Caco-2 (cell line): ENCODE data around the gene SCRN1. TPM values are rescaled to one million over a fixed set of nuclear protein-coding genes. Genes with fewer than 3 reads are reported as not detected.

Experiments used
- BruUV-seq: library from RNA; stranded (reverse); fragments of 400-500 nt; replicated peaks from 2 replicates; lab custom pipeline; 2021; lab: Mats Ljungman, UMichigan
- CTCF ChIA-PET: fragments of 300-600 bp; sonication (Branson Sonifier 250); formaldehyde crosslinking; loops from one replicate; lab custom pipeline; 2022; ENCODE audit warnings: antibody characterized with exemption; lab: Charles Lee
- POLR2A ChIA-PET: fragments of 300-600 bp; sonication (Branson Sonifier 250); formaldehyde crosslinking; loops from one replicate; lab custom pipeline; 2022; ENCODE audit warnings: antibody characterized with exemption; lab: Charles Lee
- DNase-seq, 2 experiments: peaks; one replicate each; pipeline versions ENCODE4 v3.0.0 to v3.0.0-alpha.2; 2020 to 2022
- H3K27me3 ChIP-seq: replicated peaks from 2 replicates; pipeline ENCODE4 v1.6.0; 2011; ENCODE audit warnings: low read length; ENCODE audit not compliant: control insufficient read depth, insufficient read depth
- H3K36me3 ChIP-seq: 2 replicates; pipeline ENCODE4 v1.5.1; 2011; ENCODE audit warnings: low read length; ENCODE audit not compliant: control insufficient read depth, insufficient read depth
- H3K4me1 ChIP-seq: fragments of 250-450 bp; sonication (Bioruptor Pico); 2 replicates; pipeline ENCODE4 v1.5.1; 2020; ENCODE audit warnings: mild to moderate bottlenecking
- H3K4me3 ChIP-seq: 2 replicates; pipeline ENCODE4 v1.5.1; 2011; ENCODE audit warnings: low read depth, mild to moderate bottlenecking, control low read depth, low read length
- H3K9me3 ChIP-seq: fragments of 250-450 bp; sonication (Bioruptor Pico); 2 replicates; pipeline ENCODE4 v1.5.1; 2020; ENCODE audit warnings: mild to moderate bottlenecking, moderate library complexity
- H3K27ac Mint-ChIP-seq: one replicate; pipeline ENCODE4 v1.8.0; 2022; ENCODE audit warnings: mixed read lengths; ENCODE audit not compliant: unreplicated experiment
- H3K27me3 Mint-ChIP-seq: one replicate; pipeline ENCODE4 v1.8.0; 2022; ENCODE audit warnings: mixed read lengths; ENCODE audit not compliant: insufficient read depth, unreplicated experiment
- H3K36me3 Mint-ChIP-seq: one replicate; pipeline ENCODE4 v1.8.0; 2022; ENCODE audit warnings: mild to moderate bottlenecking, mixed read lengths; ENCODE audit not compliant: insufficient read depth, unreplicated experiment
- H3K4me1 Mint-ChIP-seq: one replicate; pipeline ENCODE4 v1.8.0; 2022; ENCODE audit warnings: low read depth, mixed read lengths; ENCODE audit not compliant: unreplicated experiment
- H3K4me3 Mint-ChIP-seq: one replicate; pipeline ENCODE4 v1.8.0; 2022; ENCODE audit warnings: mild to moderate bottlenecking, moderate library complexity, mixed read lengths; ENCODE audit not compliant: unreplicated experiment
- H3K9me3 Mint-ChIP-seq: one replicate; pipeline ENCODE4 v1.8.0; 2022; ENCODE audit warnings: mixed read lengths; ENCODE audit not compliant: unreplicated experiment
- intact Hi-C: fragments of 100-400 bp; cut with micrococcal nuclease; formaldehyde crosslinking; loops from one replicate; pipeline ENCODE4 v1.10.0; 2022; ENCODE audit not compliant: unreplicated experiment
- total RNA-seq: library from RNA; stranded (reverse); gene quantifications from 2 replicates; pipeline ENCODE4 v1.2.3, GENCODE V29; 2022
- TF ChIP-seq, protein P1 (sequence below), 2 experiments: fragments of 200-600 bp in 1 of 2; IDR thresholded peaks; 1 replicate in 1 of 2; 2 replicates in 1 of 2; pipeline versions ENCODE4 v1.5.1 to v1.8.0; 2011 to 2022; ENCODE audit warnings: antibody characterized with exemption in 1 of 2, control low read depth in 1 of 2, inconsistent platforms in 1 of 2, low read depth in 1 of 2, low read length in 1 of 2, mild to moderate bottlenecking in 1 of 2, moderate library complexity in 1 of 2; ENCODE audit not compliant: insufficient read depth in 1 of 2, severe bottlenecking in 1 of 2, unreplicated experiment in 1 of 2

SCRN1 gene
- total RNA-seq, 1 experiment from 2014 or later = 92.9 TPM

DNA sequence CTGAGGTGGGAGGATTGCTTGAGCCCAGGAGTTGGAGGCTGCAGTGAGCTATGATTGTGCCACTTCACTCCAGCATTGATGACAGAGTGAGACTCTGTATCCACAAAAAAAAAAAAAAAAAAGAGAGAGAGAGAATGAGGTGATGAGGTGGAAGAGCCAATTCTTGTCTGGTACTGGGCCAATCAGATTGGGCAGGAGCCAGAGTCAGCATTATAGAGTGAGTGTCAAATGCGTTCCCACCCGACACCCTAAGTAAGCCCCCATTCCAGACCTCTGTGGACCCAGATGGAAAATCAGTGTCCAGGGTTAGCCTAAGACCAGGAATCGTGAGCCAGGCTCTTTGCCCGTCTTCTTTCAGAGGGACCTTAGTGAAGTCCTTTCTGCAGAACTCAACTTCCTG lies 99.3 kb downstream of the SCRN1 start:
- no peak overlapping the region for H3K4me3 Mint-ChIP-seq
- no peaks in the 10 kb centered on the region for H3K4me1 ChIP-seq
- intact Hi-C loops = no loop called here
- H3K9me3 Mint-ChIP-seq = no peaks in the 10 kb centered on the region
- no peak overlapping the region for H3K27ac Mint-ChIP-seq
- no peaks in the 10 kb centered on the region for H3K36me3 Mint-ChIP-seq
- H3K4me3 ChIP-seq = no peak overlapping the region
- H3K36me3 ChIP-seq = no peaks in the 10 kb centered on the region
- CTCF ChIA-PET = no interaction called here
- POLR2A ChIA-PET = interaction anchor here (0.6 kb wide), 1 partner anchor 1412 kb away, joined by 3 read pairs; no protein-coding TSS in a partner anchor
- TF ChIP-seq, protein P1, sequence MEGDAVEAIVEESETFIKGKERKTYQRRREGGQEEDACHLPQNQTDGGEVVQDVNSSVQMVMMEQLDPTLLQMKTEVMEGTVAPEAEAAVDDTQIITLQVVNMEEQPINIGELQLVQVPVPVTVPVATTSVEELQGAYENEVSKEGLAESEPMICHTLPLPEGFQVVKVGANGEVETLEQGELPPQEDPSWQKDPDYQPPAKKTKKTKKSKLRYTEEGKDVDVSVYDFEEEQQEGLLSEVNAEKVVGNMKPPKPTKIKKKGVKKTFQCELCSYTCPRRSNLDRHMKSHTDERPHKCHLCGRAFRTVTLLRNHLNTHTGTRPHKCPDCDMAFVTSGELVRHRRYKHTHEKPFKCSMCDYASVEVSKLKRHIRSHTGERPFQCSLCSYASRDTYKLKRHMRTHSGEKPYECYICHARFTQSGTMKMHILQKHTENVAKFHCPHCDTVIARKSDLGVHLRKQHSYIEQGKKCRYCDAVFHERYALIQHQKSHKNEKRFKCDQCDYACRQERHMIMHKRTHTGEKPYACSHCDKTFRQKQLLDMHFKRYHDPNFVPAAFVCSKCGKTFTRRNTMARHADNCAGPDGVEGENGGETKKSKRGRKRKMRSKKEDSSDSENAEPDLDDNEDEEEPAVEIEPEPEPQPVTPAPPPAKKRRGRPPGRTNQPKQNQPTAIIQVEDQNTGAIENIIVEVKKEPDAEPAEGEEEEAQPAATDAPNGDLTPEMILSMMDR (IDR thresholded peaks at IDR 0.05; ENCODE audit: insufficient read depth in 1 of 2, low read depth in 1 of 2, low read length in 1 of 2, severe bottlenecking in 1 of 2, unreplicated experiment in 1 of 2) = no peak
- no peaks in the 10 kb centered on the region for H3K27me3 ChIP-seq
- DNase-seq = no peak
- no TSS peak for BruUV-seq
- no peaks in the 10 kb centered on the region for H3K9me3 ChIP-seq
- H3K27me3 Mint-ChIP-seq = no peaks in the 10 kb centered on the region
- H3K4me1 Mint-ChIP-seq = no peaks in the 10 kb centered on the region

DNA sequence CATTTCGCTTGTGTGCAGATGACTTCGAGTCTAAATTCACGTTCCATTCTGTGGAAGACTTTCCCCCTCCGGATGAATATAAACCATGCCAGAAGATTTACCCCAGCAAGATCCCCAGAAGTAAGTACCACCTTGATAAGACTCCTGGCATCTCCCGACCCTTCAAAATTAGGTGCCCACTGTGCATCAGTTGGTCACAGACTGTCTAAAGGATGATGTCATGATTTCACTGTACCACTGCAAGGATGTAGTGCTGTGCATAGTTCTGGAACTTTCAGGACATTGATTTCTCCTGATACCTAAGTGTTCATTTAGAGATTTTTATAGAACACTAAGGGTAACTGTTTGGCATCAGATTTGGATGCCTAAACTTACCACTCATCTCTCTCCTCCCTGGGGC lies 100.3 kb downstream of the SCRN1 start:
- no peak overlapping the region for H3K27ac Mint-ChIP-seq

DNA sequence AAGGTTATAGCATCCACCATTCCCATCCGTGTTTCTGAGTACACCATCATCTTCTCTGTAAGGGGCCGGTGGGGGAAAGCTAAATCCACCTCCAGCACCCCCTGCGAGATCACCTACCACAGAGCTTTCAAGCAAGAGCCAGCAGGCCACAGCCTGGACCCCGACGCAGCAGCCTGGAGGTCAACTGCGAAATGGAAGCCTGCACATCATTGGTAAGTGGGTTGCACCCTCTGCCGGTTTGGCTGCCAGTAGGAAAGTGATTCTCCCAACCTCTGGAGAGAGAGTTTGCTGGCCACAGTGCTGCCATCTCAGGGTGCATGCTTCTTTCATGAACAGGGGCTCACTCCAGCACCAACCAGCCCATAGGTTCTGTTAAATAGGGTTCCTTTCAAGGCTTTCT lies 101.6 kb downstream of the SCRN1 start:
- intact Hi-C loops = no loop called here
- DNase-seq = no peak
- ChIA-PET CTCF (no interaction called here), POLR2A (no interaction called here)
- H3K27me3 ChIP-seq = no peaks in the 10 kb centered on the region
- no peaks in the 10 kb centered on the region for H3K9me3 ChIP-seq
- H3K9me3 Mint-ChIP-seq = no peaks in the 10 kb centered on the region
- H3K4me3 ChIP-seq = no peak overlapping the region
- no peaks in the 10 kb centered on the region for H3K4me1 Mint-ChIP-seq
- H3K27me3 Mint-ChIP-seq = no peaks in the 10 kb centered on the region
- BruUV-seq = no TSS peak
- H3K36me3 ChIP-seq = no peaks in the 10 kb centered on the region
- H3K36me3 Mint-ChIP-seq = no peaks in the 10 kb centered on the region
- H3K27ac Mint-ChIP-seq = no peak overlapping the region
- no peak overlapping the region for H3K4me3 Mint-ChIP-seq
- no peaks in the 10 kb centered on the region for H3K4me1 ChIP-seq
- TF ChIP-seq, protein P1 (IDR thresholded peaks at IDR 0.05; ENCODE audit: insufficient read depth in 1 of 2, low read depth in 1 of 2, low read length in 1 of 2, severe bottlenecking in 1 of 2, unreplicated experiment in 1 of 2) = no peak

More for the DNA sequence above, 100.3 kb downstream of the SCRN1 start:
- intact Hi-C loops = no loop called here
- H3K4me3 ChIP-seq = no peak overlapping the region
- no peaks in the 10 kb centered on the region for H3K36me3 Mint-ChIP-seq
- H3K9me3 Mint-ChIP-seq = no peaks in the 10 kb centered on the region
- no peaks in the 10 kb centered on the region for H3K36me3 ChIP-seq
- TF ChIP-seq, protein P1 (IDR thresholded peaks at IDR 0.05; ENCODE audit: insufficient read depth in 1 of 2, low read depth in 1 of 2, low read length in 1 of 2, severe bottlenecking in 1 of 2, unreplicated experiment in 1 of 2) = no peak
- no peaks in the 10 kb centered on the region for H3K27me3 Mint-ChIP-seq
- no peaks in the 10 kb centered on the region for H3K9me3 ChIP-seq
- POLR2A ChIA-PET = no interaction called here
- no peak for DNase-seq
- no peaks in the 10 kb centered on the region for H3K27me3 ChIP-seq
- H3K4me1 Mint-ChIP-seq = no peaks in the 10 kb centered on the region
- CTCF ChIA-PET = no interaction called here
- BruUV-seq = no TSS peak
- H3K4me3 Mint-ChIP-seq = no peak overlapping the region
- no peaks in the 10 kb centered on the region for H3K4me1 ChIP-seq
